GM20000 (cell line): Measurements from ENCODE around the gene LMAN1.

Experiments
- DNase-seq: peaks from one replicate; pipeline ENCODE4 v3.0.0; 2012; ENCODE audit warnings: low spot score
- TF ChIP-seq, protein P1 (sequence below): IDR thresholded peaks from 2 replicates; pipeline ENCODE4 v1.5.1; 2012; ENCODE audit warnings: mild to moderate bottlenecking, control low read depth; ENCODE audit errors: extremely low read depth, missing control alignments

The LMAN1 gene

GRCh38 chr18:59303656-59304195, 55.3 kb downstream of the LMAN1 start:
- TF ChIP-seq, protein P1, sequence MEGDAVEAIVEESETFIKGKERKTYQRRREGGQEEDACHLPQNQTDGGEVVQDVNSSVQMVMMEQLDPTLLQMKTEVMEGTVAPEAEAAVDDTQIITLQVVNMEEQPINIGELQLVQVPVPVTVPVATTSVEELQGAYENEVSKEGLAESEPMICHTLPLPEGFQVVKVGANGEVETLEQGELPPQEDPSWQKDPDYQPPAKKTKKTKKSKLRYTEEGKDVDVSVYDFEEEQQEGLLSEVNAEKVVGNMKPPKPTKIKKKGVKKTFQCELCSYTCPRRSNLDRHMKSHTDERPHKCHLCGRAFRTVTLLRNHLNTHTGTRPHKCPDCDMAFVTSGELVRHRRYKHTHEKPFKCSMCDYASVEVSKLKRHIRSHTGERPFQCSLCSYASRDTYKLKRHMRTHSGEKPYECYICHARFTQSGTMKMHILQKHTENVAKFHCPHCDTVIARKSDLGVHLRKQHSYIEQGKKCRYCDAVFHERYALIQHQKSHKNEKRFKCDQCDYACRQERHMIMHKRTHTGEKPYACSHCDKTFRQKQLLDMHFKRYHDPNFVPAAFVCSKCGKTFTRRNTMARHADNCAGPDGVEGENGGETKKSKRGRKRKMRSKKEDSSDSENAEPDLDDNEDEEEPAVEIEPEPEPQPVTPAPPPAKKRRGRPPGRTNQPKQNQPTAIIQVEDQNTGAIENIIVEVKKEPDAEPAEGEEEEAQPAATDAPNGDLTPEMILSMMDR: no peak
- DNase-seq: no peak

GRCh38 chr18:59303006-59303405, 56.1 kb downstream of the LMAN1 start:
- DNase-seq: no peak
- TF ChIP-seq, protein P1: no peak

DNA sequence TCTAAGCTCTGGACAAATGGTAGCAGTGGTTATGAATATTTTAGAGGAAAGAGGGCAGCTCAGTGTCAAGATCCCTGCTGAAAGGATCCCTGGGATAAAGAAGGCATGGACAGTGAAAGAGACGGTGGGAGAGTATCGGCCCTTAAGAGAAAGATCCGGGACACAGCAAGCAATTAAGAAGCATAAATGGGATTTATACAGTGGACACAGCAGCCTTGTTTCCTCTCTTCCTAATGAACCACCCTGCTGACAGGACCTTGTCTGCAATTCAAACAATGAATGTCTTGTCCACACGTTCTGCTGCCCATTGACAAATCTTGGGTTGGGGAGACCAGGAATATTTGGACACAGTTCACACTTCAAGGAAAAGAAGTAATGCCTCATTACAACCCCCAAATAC, 57.1 kb downstream of the LMAN1 start:
- TF ChIP-seq, protein P1: no peak

DNA sequence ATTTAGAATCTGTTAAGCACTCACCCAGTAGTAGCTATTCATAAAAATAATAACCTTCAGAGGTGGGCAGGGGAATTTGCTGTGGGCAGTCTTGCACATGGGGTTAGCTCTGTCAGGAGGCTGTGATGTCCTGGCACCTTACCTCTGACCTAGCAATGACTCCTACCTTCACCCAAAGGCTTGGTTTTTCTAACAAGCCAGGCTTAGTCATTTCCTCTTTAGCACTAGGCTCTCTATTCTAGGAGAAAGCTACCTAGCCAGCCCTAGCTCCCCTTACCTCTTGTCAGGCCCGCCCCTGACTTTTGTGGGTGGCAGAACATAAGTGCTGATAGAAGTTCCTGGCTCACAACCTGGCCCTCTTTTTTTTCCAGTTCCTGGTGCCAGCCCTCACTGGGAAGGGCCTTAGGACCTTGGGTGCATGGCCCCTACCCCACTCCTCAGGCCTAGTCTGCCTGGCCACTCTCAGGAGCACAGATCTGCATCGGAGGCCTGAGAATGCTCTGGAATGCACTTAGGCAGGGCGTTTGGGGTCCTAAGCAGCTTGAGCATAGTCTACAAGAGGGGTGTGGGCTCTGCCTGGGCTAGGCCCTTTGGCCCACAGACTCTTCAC, 58.3 kb downstream of the LMAN1 start:
- TF ChIP-seq, protein P1: no peak
- DNase-seq: no peak

More for the DNA sequence above, 57.1 kb downstream of the LMAN1 start:
- no peak for DNase-seq

DNA sequence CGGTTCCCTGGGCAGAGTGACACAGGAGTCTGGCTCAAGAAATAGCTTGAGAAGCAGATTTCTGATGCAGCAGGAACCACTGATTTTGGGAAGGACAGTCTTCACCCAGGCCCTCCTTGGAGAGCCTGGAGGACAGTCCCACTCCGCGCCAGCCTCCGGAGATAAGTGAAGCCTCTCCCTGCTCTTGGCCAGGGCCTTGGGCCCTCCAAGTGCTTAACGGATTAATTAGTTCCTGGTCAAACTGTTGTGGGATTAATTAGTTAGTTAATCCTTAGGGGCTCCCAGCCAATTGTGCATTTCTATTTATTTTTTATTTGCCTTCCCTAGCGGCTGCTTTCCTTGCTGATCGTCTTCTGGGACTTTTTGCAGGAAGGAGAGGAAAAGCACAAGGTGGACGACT, 60.2 kb downstream of the LMAN1 start:
- no peak for DNase-seq
- TF ChIP-seq, protein P1: no peak

GRCh38 chr18:59293317-59293716, 65.7 kb downstream of the LMAN1 start:
- TF ChIP-seq, protein P1: no peak
- no peak for DNase-seq

GRCh38 chr18:59286341-59286740, 72.7 kb downstream of the LMAN1 start:
- TF ChIP-seq, protein P1: no peak
- DNase-seq: no peak
